Tibial artery (tissue), 4 donors: ENCODE data around the gene ADAM12.

Experiments
- DNase-seq, 2 donors: peaks; one replicate each; pipeline ENCODE4 v3.0.0-alpha.2; 2019
- H3K27ac ChIP-seq, 2 donors: fragments of 200-600 bp; sonication (generic) in 1 of 2; 1 replicate in 1 of 2; 2 replicates in 1 of 2; pipeline ENCODE4 v1.5.1; 2018 to 2019; ENCODE audit warnings: mild to moderate bottlenecking in 1 of 2
- H3K27me3 ChIP-seq, 2 donors: fragments of 200-600 bp; sonication (generic) in 1 of 2; one replicate each; pipeline versions ENCODE4 v1.5.1 to v1.6.0; 2016 to 2019
- H3K36me3 ChIP-seq, 3 donors: fragments of 200-600 bp; sonication (generic) in 2 of 3; one replicate each; pipeline ENCODE4 v1.5.1; 2016 to 2019; ENCODE audit warnings: mild to moderate bottlenecking in 2 of 3
- H3K4me1 ChIP-seq, 4 donors: fragments of 200-600 bp; sonication (generic) in 2 of 4; 1 replicate in 3 of 4; 2 replicates in 1 of 4; pipeline ENCODE4 v1.5.1; 2016 to 2019
- H3K4me3 ChIP-seq, 2 donors: fragments of 200-600 bp; sonication (generic) in 1 of 2; 1 replicate in 1 of 2; 2 replicates in 1 of 2; pipeline ENCODE4 v1.5.1; 2018 to 2019; ENCODE audit warnings: mild to moderate bottlenecking in 2 of 2
- H3K9me3 ChIP-seq, 3 donors: fragments of 200-600 bp; sonication (generic) in 1 of 3; one replicate each; pipeline ENCODE4 v1.5.1; 2016 to 2019
- intact Hi-C: fragments of 100-400 bp; cut with DNase I; formaldehyde crosslinking; loops from one replicate; pipeline ENCODE4 v1.15.0; 2023; ENCODE audit warnings: low total_unique reads
- TF ChIP-seq, protein P1 (sequence below), 2 experiments: fragments of 200-600 bp in 1 of 2; fragments of 450-650 bp in 1 of 2; IDR thresholded peaks; one replicate each; pipeline ENCODE4 v1.5.1; 2017 to 2019; ENCODE audit warnings: antibody characterized with exemption in 2 of 2, mild to moderate bottlenecking in 1 of 2, moderate library complexity in 1 of 2

Gene ADAM12

DNA sequence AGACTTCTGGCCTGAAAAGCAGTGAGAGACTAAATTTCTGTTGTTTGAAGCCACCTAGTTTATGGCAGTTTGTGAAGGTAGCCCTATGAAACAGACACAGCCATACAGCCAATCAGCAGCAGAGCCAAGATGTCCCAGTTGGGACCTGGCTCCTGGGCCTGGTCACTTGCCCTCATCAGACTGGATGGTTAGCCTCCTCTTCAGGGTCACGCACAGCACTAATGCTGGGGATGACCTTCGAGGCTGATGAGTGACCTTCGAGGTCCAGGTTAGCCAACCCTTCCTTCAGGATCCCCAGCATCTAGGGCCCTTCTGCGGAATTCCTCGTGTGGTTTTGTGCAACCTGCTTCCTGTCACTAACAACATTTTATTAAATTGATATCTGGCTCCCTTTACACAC lies 262.3 kb downstream of the ADAM12 start:
- Histone ChIP-seq H3K4me1 (no peaks in the 10 kb centered on the region), H3K27ac (no peak overlapping the region), H3K36me3 (no peaks in the 10 kb centered on the region), H3K4me3 (no peak overlapping the region), H3K9me3 (no peaks in the 10 kb centered on the region), H3K27me3 (no peaks in the 10 kb centered on the region)
- intact Hi-C loops: no loop called here
- no peak for DNase-seq
- TF ChIP-seq, protein P1, sequence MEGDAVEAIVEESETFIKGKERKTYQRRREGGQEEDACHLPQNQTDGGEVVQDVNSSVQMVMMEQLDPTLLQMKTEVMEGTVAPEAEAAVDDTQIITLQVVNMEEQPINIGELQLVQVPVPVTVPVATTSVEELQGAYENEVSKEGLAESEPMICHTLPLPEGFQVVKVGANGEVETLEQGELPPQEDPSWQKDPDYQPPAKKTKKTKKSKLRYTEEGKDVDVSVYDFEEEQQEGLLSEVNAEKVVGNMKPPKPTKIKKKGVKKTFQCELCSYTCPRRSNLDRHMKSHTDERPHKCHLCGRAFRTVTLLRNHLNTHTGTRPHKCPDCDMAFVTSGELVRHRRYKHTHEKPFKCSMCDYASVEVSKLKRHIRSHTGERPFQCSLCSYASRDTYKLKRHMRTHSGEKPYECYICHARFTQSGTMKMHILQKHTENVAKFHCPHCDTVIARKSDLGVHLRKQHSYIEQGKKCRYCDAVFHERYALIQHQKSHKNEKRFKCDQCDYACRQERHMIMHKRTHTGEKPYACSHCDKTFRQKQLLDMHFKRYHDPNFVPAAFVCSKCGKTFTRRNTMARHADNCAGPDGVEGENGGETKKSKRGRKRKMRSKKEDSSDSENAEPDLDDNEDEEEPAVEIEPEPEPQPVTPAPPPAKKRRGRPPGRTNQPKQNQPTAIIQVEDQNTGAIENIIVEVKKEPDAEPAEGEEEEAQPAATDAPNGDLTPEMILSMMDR (IDR thresholded peaks at IDR 0.05): no peak

DNA sequence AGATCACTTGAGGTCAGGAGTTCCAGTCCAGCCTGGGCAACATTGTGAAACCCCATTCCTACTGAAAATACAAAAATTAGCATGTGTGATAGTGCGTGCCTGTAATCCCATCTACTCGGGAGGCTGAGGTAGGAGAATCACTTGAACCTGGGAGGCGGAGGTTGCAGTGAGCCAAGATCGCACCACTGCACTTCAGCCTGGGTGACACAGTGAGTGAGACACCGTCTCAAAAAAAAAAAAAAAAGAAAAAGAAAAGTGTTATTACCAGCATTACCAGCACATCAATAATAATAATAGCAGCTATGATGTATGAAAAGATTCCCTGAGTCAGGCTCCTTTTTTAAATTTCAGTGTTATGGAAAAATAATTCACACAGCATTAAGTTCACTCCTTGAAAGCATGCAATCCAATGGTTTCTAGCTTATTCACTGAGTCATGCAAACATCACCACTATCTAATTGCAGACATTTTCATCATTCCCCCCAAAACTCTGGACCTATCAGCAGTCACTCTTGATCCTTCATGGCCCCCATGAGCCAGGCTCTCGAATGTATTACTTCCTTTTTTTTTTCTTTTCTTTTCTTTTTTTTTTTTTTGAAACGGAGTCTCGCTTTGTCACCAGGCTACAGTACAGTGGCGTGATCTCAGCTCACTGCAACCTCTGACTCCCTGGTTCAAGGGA lies 263.5 kb downstream of the ADAM12 start:
- intact Hi-C loops: no loop called here
- Histone ChIP-seq H3K9me3 (no peaks in the 10 kb centered on the region), H3K27ac (no peak overlapping the region), H3K4me3 (no peak overlapping the region), H3K36me3 (no peaks in the 10 kb centered on the region), H3K4me1 (no peaks in the 10 kb centered on the region), H3K27me3 (no peaks in the 10 kb centered on the region)
- DNase-seq: no peak
- TF ChIP-seq, protein P1 (IDR thresholded peaks at IDR 0.05): no peak

GRCh38 chr10:126124046-126124445 lies 264.2 kb downstream of the ADAM12 start:
- no peaks in the 10 kb centered on the region for H3K36me3 ChIP-seq

DNA sequence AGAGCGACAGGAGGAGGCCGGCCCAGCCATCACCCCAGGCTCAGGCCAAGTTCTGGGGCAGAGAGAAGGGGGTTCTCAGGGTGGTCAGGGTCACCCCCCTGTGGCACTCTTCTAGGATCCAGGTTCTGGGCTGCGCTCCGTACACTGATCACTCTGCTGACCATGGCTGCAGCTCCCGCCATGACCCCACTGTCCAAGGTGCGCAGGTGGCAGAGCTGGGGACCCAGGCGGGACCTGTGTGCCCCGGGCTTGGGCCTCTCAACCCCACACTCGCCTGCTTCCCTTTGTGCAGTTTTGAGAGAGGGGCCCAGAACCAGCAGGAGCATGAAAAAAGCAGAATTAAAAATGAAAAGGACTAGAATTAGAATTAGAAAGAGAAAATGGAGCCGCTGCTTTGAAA lies 264.8 kb downstream of the ADAM12 start:
- Histone ChIP-seq H3K27me3 (no peaks in the 10 kb centered on the region), H3K27ac (no peak overlapping the region), H3K9me3 (no peaks in the 10 kb centered on the region), H3K4me1 (no peaks in the 10 kb centered on the region), H3K4me3 (no peak overlapping the region), H3K36me3 (no peaks in the 10 kb centered on the region)
- DNase-seq: no peak
- intact Hi-C loops: no loop called here
- TF ChIP-seq, protein P1 (IDR thresholded peaks at IDR 0.05): no peak

More at GRCh38 chr10:126124046-126124445, 264.2 kb downstream of the ADAM12 start:
- DNase-seq: no peak
- no peak overlapping the region for H3K4me3 ChIP-seq
- no peaks in the 10 kb centered on the region for H3K4me1 ChIP-seq
- TF ChIP-seq, protein P1 (IDR thresholded peaks at IDR 0.05): no peak
- no peaks in the 10 kb centered on the region for H3K27me3 ChIP-seq
- H3K9me3 ChIP-seq: no peaks in the 10 kb centered on the region
- intact Hi-C loops: no loop called here
- no peak overlapping the region for H3K27ac ChIP-seq

GRCh38 chr10:126122881-126123280 lies 265.4 kb downstream of the ADAM12 start:
- no peaks in the 10 kb centered on the region for H3K4me1 ChIP-seq
- no peak overlapping the region for H3K4me3 ChIP-seq
- TF ChIP-seq, protein P1 (IDR thresholded peaks at IDR 0.05): no peak
- no peak overlapping the region for H3K27ac ChIP-seq
- no peaks in the 10 kb centered on the region for H3K9me3 ChIP-seq
- DNase-seq: no peak
- intact Hi-C loops: no loop called here
- H3K36me3 ChIP-seq: no peaks in the 10 kb centered on the region
- no peaks in the 10 kb centered on the region for H3K27me3 ChIP-seq

DNA sequence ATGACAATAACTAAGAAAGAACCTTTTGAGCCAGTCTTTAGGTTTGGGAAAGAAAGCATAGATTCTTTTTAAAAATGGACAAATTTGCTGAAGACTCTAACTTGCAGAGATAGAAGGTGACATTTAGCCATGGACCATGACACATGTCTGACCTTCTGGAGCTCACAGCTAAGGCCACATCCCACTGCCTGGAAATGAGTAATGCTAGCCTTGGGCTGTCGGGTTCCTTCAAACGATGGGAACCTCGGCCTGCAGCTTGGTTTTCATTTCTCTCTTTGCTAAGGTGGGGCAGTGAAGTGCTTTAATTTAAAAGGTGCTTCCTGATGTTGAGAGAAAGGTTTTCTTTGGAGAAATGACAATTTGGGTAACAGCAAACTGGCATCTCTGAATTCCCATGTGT lies 268.7 kb downstream of the ADAM12 start:
- TF ChIP-seq, protein P1 (IDR thresholded peaks at IDR 0.05): no peak
- Histone ChIP-seq H3K36me3 (no peaks in the 10 kb centered on the region), H3K4me3 (no peak overlapping the region), H3K9me3 (peaks cover 0 to 9% (median 0%) of the 10 kb centered on the region in 3 donors), H3K27me3 (no peaks in the 10 kb centered on the region), H3K27ac (no peak overlapping the region), H3K4me1 (no peaks in the 10 kb centered on the region)
- no peak for DNase-seq
- intact Hi-C loops: no loop called here
